Activated T-helper 1 cell treated with anti-CD3 and anti-CD28 coated beads, Interleukin-12 subunit alpha, Interleukin-12 subunit beta, Interleukin-2, Interleukin-4 antibody, amounts not matched to agents 30 ng/mL and 10 ng/mL and 1 ng/mL, durations not matched to agents 14 hours and 24 hours and 36 hours (primary cell): ENCODE measurements around the gene CHST2. TPM values are rescaled to one million over a fixed set of nuclear protein-coding genes. Genes with fewer than 3 reads are reported as not detected.

Experiments
- DNase-seq: peaks from one replicate; pipeline ENCODE4 v3.0.0; 2021; ENCODE audit warnings: low spot score
- H3K27ac Mint-ChIP-seq: one replicate; pipeline ENCODE4 v1.8.0; 2021; ENCODE audit warnings: mild to moderate bottlenecking, mixed read lengths
- H3K27me3 Mint-ChIP-seq: one replicate; pipeline ENCODE4 v1.8.0; 2022; ENCODE audit warnings: mild to moderate bottlenecking, moderate library complexity, mixed read lengths; ENCODE audit not compliant: insufficient read depth
- H3K36me3 Mint-ChIP-seq: one replicate; pipeline ENCODE4 v1.8.0; 2021; ENCODE audit warnings: low read depth, mixed read lengths
- H3K4me1 Mint-ChIP-seq: one replicate; pipeline ENCODE4 v1.8.0; 2021; ENCODE audit warnings: low read depth, mixed read lengths
- H3K4me3 Mint-ChIP-seq: one replicate; pipeline ENCODE4 v1.8.0; 2021; ENCODE audit warnings: mild to moderate bottlenecking, moderate library complexity, mixed read lengths
- H3K9me3 Mint-ChIP-seq: one replicate; pipeline ENCODE4 v1.8.0; 2021; ENCODE audit warnings: mixed read lengths
- intact Hi-C: fragments of 100-400 bp; cut with micrococcal nuclease; formaldehyde crosslinking; loops from one replicate; pipeline ENCODE4 v1.15.1; 2024
- total RNA-seq: library from RNA; stranded (reverse); gene quantifications from 2 replicates; pipeline ENCODE4 v1.2.3, GENCODE V29; 2022

Gene CHST2
- total RNA-seq, 1 donor from 2014 or later: 11.4 TPM

GRCh38 chr3:143167969-143168854, 48.6 kb downstream of the CHST2 start:
- H3K36me3 Mint-ChIP-seq: peaks cover 16% of the 10 kb centered on the region
- no peak overlapping the region for H3K27ac Mint-ChIP-seq
- H3K9me3 Mint-ChIP-seq: peaks cover 10% of the 10 kb centered on the region
- no peak for DNase-seq
- peaks cover 89% of the 10 kb centered on the region for H3K4me1 Mint-ChIP-seq
- no peaks in the 10 kb centered on the region for H3K27me3 Mint-ChIP-seq
- no peak overlapping the region for H3K4me3 Mint-ChIP-seq
- intact Hi-C loops: loop anchor here (5.0 to 10.0 kb wide), 5 partner anchors 419 to 1623 kb away; partner anchors contain the start of genes ATR, DIPK2A and TRPC1

DNA sequence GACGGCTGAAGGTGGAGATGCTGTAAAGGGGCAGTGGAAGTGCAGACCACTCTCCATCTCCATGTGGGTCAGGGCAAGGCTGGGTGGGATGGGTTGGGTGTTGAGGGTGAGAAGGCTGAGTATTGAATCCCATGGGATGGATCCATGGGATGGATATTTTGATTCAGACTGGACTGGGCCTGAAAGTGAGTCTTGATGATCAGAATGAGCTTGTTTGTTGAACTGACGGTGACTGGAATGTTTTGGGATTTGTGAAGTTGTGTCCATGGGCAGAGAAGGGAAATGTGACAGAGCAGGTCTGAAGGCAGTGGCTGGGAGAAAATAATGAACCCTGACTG, 49.3 kb downstream of the CHST2 start:
- Mint-ChIP-seq H3K4me3 (no peak overlapping the region), H3K36me3 (peaks cover 18% of the 10 kb centered on the region), H3K9me3 (peaks cover 14% of the 10 kb centered on the region), H3K27me3 (no peaks in the 10 kb centered on the region), H3K27ac (no peak overlapping the region), H3K4me1 (peaks cover 84% of the 10 kb centered on the region)
- intact Hi-C loops: loop anchor here (5.0 to 10.0 kb wide), 5 partner anchors 418 to 1624 kb away; partner anchors contain the start of genes ATR, DIPK2A and TRPC1
- no peak for DNase-seq

DNA sequence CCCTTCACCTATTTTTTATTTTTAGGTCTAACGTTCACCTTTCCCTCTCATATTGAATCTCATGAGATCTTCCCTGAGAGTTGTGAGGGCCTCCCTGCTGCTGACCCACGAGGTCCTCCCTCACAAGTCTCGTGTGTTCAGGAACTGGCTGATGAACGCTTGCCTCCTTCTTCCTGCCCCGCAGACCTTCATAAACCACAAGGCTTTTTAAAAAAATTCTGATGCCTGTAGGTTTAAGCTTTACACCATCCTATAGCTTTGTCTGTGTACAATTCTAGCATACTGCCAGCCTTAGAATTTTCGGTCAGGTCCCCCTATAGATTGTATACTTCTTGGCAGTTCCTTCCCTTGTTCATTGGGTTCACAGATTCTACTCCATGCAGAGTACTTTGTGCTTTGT, 50.5 kb downstream of the CHST2 start:
- H3K27me3 Mint-ChIP-seq: no peaks in the 10 kb centered on the region
- peaks cover 22% of the 10 kb centered on the region for H3K9me3 Mint-ChIP-seq
- intact Hi-C loops: loop anchor here (2.0 to 5.0 kb wide), 2 partner anchors 37 to 502 kb away; no protein-coding TSS in a partner anchor
- H3K4me1 Mint-ChIP-seq: peaks cover 81% of the 10 kb centered on the region
- H3K27ac Mint-ChIP-seq: peak overlapping the region; percentile 92
- peak overlapping the region; percentile 62 for H3K4me3 Mint-ChIP-seq
- H3K36me3 Mint-ChIP-seq: peaks cover 22% of the 10 kb centered on the region
- DNase-seq: no peak

DNA sequence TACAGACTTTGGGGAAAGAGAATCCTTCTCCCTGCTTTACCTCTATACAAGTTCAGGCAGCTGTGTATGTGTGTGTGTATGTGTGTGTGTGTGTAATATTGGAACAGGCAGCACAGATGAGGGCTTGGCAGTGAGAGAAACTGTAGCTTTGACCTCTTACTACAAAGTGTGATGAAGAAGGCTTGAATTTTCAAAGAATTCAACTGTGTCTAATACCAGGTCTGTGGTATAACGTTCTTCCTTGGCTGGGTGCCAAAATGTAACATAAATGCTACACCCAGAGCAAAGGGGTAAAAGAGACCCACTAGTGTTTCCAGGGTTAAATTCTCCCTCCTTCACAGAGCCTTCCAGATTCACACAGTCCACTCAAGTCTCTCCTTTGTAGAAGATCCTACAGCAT, 51.1 kb downstream of the CHST2 start:
- peak overlapping the region; percentile 70 for H3K4me3 Mint-ChIP-seq
- H3K27ac Mint-ChIP-seq: peak overlapping the region; percentile 92
- peaks cover 75% of the 10 kb centered on the region for H3K4me1 Mint-ChIP-seq
- H3K36me3 Mint-ChIP-seq: peaks cover 22% of the 10 kb centered on the region
- DNase-seq: no peak
- peaks cover 22% of the 10 kb centered on the region for H3K9me3 Mint-ChIP-seq
- intact Hi-C loops: loop anchor here (2.0 to 5.0 kb wide), 2 partner anchors 36 to 502 kb away; no protein-coding TSS in a partner anchor
- H3K27me3 Mint-ChIP-seq: no peaks in the 10 kb centered on the region

GRCh38 chr3:143171141-143171980, 51.8 kb downstream of the CHST2 start:
- Mint-ChIP-seq H3K27ac (peak overlapping the region; percentile 92), H3K4me3 (peak overlapping the region; percentile 70), H3K9me3 (peaks cover 22% of the 10 kb centered on the region), H3K27me3 (no peaks in the 10 kb centered on the region), H3K36me3 (peaks cover 22% of the 10 kb centered on the region), H3K4me1 (peaks cover 68% of the 10 kb centered on the region)
- intact Hi-C loops: loop anchor here (2.0 to 5.0 kb wide), 2 partner anchors 35 to 501 kb away; no protein-coding TSS in a partner anchor
- peak; percentile 11 for DNase-seq

DNA sequence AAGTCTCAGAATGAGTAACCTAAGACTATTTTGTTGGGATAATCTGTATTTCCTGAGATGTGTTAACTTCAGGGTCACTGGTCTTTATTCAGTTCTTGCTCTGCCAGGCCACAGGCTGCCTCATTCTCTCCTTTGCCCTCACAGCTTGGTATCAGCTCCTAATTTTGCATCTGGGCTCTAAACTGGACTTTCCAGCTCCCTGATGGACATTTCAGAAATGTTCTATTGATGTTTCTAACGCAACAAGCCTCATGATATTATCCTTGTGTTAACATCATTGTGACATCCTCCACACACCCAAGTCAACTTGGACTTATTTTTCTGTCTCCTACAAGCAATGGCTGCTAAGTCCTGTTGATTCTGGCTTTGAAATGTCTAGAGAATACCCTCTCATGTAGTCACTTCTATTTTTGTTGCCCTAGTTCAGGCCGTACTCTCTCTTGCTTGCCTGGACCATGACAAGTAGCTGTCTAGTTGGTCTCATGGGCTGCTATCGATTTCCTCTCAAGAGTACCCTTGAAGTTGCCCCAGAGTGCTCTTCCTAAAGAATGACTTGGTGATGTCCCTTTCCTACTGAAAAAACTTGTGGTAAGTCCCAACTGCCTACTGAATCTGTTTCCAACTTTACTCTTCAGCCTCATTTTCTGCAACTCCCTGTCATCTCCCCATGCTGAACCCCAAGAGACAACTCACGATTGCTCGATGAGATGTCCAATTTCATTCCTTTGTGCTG, 52.7 kb downstream of the CHST2 start:
- H3K27ac Mint-ChIP-seq: peak overlapping the region; percentile 69
- intact Hi-C loops: loop anchor here (5.0 kb wide), 1 partner anchor 500 kb away; no protein-coding TSS in a partner anchor
- peaks cover 22% of the 10 kb centered on the region for H3K36me3 Mint-ChIP-seq
- peaks cover 22% of the 10 kb centered on the region for H3K9me3 Mint-ChIP-seq
- peak overlapping the region; percentile 46 for H3K4me3 Mint-ChIP-seq
- DNase-seq: no peak
- H3K27me3 Mint-ChIP-seq: no peaks in the 10 kb centered on the region
- peaks cover 65% of the 10 kb centered on the region for H3K4me1 Mint-ChIP-seq

DNA sequence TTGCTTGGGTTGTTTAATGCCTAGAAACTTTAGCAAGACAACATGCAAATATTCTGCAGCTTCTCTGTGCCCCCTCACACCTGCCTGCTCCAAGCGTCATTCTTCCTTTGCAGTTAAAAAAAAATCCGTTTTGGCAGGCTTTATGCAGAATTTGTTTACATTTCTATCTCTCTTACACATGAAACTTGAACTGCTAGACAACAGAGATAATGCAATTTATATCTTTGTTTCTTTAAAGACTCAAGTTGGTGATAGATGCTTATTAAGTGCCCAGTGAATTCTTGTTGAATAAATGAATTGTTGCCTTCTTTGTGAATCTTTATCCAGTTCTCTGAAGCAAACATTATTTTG, 53.2 kb downstream of the CHST2 start:
- no peak for DNase-seq
- Mint-ChIP-seq H3K4me1 (peaks cover 63% of the 10 kb centered on the region), H3K27ac (no peak overlapping the region), H3K4me3 (no peak overlapping the region), H3K9me3 (peaks cover 22% of the 10 kb centered on the region), H3K27me3 (no peaks in the 10 kb centered on the region), H3K36me3 (peaks cover 22% of the 10 kb centered on the region)
- intact Hi-C loops: loop anchor here (5.0 kb wide), 1 partner anchor 500 kb away; no protein-coding TSS in a partner anchor

DNA sequence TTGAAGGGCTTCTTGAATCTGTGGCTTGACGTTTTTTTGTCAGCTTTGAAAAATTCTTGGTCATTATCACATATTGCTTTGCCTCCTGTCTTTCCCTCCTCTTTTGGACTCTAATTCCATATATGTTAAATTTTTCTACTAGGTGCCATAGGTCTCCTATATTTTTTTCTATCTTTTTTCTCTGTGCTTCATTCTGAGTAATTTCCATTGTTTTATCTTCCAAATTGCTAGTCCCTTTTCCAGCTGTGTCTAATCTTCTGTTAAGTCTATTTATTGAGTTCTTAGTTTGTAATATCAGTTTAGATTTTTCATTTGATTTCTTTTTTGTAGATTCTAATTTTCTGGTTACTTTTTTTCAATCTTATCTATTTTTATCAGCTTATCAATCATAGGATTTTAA, 53.7 kb downstream of the CHST2 start:
- Mint-ChIP-seq H3K4me3 (no peak overlapping the region), H3K36me3 (peaks cover 22% of the 10 kb centered on the region), H3K27me3 (no peaks in the 10 kb centered on the region), H3K9me3 (peaks cover 22% of the 10 kb centered on the region), H3K4me1 (peaks cover 58% of the 10 kb centered on the region), H3K27ac (no peak overlapping the region)
- intact Hi-C loops: loop anchor here (5.0 kb wide), 1 partner anchor 499 kb away; no protein-coding TSS in a partner anchor
- DNase-seq: no peak

Other genes starting within 250 kb of the CHST2 start
- gene PCOLCE2, start 230.7 kb upstream of the CHST2 start, total RNA-seq: not detected in 2 replicates
- gene PAQR9, start 156.1 kb upstream of the CHST2 start, total RNA-seq: not detected in 2 replicates
- gene U2SURP, start 118.2 kb upstream of the CHST2 start, total RNA-seq: 186 and 205 TPM in 2 replicates